Effector CD4-positive, alpha-beta T cell (primary cell): ENCODE data around the gene CSNK2A2.

ENCODE experiments used
- DNase-seq: peaks from one replicate; pipeline ENCODE4 v3.0.0-alpha.2; 2020

The CSNK2A2 gene

DNA sequence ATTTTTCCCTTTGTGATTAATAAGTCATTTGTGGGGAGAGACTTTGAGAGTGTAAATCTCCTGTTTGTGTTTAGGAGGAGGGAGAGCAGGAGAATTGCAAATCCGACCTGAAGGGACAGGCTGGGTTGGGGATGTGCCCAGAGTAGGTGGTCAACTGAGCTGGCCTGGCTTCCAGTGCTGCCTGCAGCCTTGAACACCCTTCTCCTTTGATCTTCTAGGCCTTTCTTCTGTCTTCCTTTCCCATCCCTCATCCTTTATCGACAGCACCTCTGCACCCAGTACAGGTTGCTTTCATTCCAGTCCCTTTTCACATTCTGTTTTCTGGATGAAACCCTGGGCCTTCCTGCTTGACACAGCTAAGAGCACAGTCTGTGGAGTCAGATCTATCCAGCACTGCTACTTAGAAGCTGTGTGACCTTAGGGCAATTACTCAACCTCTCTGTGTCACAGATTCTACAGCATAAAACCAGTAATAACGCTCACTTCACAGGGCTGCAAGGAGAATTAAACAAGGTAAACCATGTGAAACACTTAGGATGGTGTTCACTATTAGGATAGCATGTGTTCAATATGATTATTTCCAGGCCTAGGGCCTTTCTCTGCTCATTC, 1.0 kb upstream of the CSNK2A2 start:
- DNase-seq = no peak

GRCh38 chr16:58197314-58198012, 443 bp downstream of the CSNK2A2 start:
- DNase-seq = no peak

DNA sequence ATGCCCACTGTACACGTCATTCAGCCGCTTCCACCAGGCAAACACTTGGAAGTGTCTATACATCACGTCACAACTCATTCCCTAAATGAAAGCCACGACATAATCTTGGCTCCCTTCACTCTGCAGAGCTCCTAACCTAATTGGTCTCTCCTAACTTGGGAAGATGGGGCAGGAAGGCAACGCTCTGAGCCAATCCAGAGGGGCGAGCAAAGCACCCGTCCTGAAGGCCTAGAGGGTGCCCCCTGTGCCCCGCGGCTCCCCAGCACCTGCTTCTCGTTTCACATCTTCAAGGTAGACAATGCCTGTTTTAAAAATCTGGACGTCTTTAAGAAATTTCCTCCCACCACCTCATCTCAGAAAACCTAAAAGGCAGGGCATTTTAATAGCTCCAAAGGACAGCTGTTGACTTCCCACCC, 1.0 kb downstream of the CSNK2A2 start:
- no peak for DNase-seq

- no peak for DNase-seq
Measured at GRCh38 chr16:58195771-58196170, 2.1 kb downstream of the CSNK2A2 start.

DNA sequence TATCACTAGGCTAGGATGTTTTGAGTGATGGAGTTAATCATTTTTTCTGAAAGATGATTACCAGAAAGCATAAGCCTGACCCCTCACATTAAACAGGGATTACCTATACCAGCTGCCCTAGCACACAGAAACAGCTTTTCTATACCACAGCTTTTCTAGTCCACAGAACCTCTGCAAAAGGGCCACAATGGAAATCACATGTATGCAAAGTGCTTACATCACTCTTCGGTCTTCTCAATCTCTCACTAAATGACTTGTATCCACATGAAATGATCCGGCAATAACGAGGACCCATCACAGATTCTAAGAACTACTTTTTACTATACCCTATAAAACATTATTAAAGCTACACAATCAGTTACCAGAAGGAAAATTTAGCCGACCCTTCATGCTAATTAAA, 2.6 kb downstream of the CSNK2A2 start:
- DNase-seq = no peak

DNA sequence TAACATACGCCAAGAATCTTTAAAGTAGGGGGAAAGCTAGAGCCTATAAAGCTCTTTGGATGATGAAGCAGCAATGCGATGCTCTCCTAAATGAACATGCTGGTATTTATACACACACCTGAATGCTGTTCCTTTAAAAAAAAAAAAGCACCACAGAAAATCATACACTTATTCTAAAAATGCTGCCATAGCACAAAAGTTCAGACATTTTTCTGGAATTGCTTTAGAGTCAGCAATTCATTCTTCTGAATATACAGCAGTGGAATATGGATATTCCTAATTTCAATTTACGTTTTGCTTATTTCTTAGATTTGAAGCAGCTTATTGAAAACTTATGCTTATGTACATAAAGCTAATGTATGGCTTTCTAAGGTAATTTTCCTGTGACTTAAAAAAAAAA, 3.1 kb downstream of the CSNK2A2 start:
- DNase-seq = no peak

- no peak for DNase-seq
Measured at GRCh38 chr16:58187665-58188421, 10.1 kb downstream of the CSNK2A2 start.

GRCh38 chr16:58187092-58187491, 10.8 kb downstream of the CSNK2A2 start:
- DNase-seq = no peak

GRCh38 chr16:58186176-58186944, 11.5 kb downstream of the CSNK2A2 start:
- DNase-seq = no peak

DNA sequence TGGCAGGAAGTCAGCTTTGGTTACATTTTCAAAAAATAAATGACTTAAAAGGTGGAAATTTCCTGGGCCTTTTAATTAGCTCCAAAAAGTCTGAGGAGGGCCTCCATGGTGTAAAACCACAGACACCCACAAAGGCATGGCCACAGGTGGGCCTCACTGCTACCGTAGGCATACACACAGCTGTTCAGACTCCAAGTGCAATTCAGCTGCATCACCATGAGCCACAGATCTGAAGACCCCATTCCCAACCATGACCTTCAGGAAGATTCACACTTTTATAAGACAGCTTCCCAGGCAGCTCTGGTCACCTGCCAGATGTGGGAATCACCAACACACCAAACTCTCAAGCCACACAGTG, 20.6 kb downstream of the CSNK2A2 start:
- no peak for DNase-seq

GRCh38 chr16:58176608-58177352, 21.1 kb downstream of the CSNK2A2 start:
- no peak for DNase-seq

GRCh38 chr16:58170223-58170622, 27.7 kb downstream of the CSNK2A2 start:
- DNase-seq = no peak

DNA sequence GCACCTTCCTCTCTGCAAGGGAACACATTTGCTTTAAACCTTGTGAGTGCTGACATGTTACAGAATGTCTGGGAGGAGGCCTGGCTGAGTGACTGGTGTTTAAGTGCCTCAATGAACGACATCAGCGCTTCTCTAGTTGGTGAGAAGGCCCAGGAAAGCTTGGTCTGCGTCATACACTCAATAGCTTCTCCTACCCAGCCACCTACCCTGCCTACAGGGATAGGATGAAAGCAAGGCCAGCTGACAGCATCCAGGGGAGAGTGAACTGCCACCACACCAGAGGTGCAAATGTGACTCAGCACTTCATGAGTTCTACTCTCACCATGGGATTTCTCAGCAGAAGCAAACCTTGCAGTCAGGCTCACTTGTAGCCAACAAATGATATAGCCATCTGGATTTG, 37.1 kb downstream of the CSNK2A2 start:
- no peak for DNase-seq

GRCh38 chr16:58158725-58159124, 39.2 kb downstream of the CSNK2A2 start:
- no peak for DNase-seq

- no peak for DNase-seq
Measured at GRCh38 chr16:58157951-58158540, 39.9 kb downstream of the CSNK2A2 start.

GRCh38 chr16:58157239-58157638, 40.7 kb downstream of the CSNK2A2 start:
- DNase-seq = no peak

DNA sequence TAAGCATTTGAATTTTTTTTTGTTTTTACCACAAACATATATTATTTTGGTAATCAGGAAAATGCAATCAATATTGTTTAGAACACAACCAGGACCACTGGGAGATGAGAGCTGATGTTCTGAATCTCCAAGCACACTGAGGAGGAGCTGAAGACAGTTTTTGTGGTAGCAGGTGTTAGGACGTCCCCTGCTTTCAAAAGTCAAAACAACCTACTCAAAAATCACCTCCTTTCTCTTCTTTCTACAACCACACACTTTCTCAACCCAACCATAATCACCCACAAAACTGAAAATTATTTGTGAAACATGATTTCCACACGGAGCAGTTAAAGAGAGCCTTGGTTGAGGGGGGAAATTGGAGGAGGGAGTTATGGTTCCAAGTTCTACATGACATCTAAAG, 42.1 kb downstream of the CSNK2A2 start:
- DNase-seq = no peak

GRCh38 chr16:58154345-58154744, 43.6 kb downstream of the CSNK2A2 start:
- no peak for DNase-seq

DNA sequence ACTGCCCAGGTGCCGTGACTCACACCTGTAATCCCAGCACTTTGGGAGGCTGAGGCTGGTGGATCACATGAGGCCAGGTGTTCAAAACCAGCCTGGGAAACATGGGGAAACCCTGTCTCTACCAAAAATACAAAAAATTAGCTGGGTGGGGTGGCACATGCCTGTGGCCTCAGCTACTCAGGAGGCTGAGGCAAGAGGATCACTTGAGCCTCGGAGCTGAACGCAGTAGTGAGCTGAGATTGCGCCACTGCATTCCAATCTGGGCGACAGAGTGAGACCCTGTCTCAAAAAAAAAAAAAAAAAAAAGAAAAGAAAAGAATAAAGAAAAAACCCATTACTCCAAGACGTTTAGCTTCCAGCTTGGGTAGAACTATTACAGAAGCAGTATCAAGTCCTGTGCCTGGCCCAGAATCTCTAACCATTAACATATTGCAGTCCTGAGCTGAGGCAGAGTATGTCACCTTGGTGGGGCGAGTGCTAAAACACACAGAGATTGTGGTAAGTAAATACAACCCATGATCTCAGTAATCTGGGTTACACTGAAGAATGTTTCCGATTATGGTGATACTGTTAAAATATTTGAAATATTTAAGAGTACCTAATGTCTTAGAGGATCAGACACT, 45.5 kb downstream of the CSNK2A2 start:
- no peak for DNase-seq

DNA sequence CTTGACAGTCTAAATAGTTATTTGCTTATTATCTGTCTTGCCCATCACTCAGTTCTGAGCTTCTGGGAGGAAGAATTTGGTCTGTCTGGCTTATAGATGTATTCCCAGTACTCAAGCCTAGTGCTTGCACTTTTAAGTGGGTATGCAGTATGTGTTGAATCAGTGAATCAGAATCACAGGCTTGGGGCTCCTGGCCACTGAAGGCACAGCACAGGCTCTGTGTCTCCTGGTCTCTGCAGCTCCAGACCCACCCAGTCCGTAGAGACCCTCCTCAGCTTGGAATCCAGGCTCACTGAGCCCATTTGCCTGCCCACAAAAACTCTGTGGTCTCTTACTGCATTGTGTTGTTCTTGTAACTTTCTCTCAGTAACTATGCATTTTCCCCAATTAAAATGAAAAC, 49.4 kb downstream of the CSNK2A2 start:
- DNase-seq = no peak

DNA sequence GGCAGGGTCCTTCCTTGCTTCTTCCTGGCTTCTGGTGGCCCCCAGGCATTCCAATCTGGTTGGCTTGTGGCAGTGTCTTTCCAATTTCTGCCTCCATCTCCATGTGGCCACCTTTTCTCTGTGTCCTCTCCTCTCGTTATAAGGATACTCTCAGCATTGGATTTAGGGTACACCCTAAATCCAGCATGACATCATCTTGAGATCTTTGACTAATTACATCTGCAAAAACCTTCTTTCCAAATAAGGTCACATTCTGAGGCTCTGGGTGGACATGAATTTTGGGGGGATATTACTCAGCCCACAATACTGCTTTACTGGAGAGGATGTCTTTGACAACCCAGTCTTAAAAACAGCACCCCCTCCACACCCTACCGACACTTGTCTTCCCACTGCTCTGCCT, 49.8 kb downstream of the CSNK2A2 start:
- no peak for DNase-seq

DNA sequence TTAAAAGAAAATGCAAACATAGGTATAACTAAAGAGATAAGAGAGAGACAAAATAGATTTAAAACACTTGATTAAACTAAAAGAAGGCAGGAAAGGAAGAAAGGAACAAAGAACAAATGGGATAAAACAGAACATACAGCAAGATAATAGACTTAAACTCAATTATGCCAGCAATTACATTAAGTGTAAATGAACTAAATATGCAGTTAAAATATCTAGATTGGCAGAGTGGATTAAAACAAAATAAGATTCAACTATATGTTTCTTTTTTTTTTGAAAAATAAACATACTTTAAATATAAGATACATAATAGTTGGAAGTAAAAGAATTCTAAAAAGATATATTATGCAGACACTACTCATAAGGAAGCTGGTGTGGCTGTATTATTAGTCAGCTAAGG, 59.1 kb downstream of the CSNK2A2 start:
- DNase-seq = no peak
